Measurements from ENCODE around the gene TLCD3A.
"Not testable (repeated sequence)": the region's sequence is repeated elsewhere in the genome, so short reads cannot be mapped to it uniquely, and the experiment has no call there.

Gene TLCD3A

GRCh38 chr17:732067-732901 lies at the start of gene TLCD3A:
Gene TLCD3A, plus strand, starts transcription at chr17:732596. Its CDS starts 52 bp downstream, at chr17:732648.
- DNase-seq = peak in 41 of 56 donors; percentile 5 to 77 (median 38)

GRCh38 chr17:683040-683439 lies 49.4 kb upstream of the TLCD3A start:
- no peak for DNase-seq

GRCh38 chr17:683499-684254 lies 48.7 kb upstream of the TLCD3A start:
- DNase-seq = no peak

- DNase-seq = no peak
These were observed 47.4 kb upstream of the TLCD3A start for GRCh38 chr17:685006-685405.

- no peak for DNase-seq
These were observed 44.1 kb upstream of the TLCD3A start for GRCh38 chr17:688100-688989.

- DNase-seq = peak in 10 of 56 donors; percentile 3 to 54 (median 22)
These were observed 42.7 kb upstream of the TLCD3A start for GRCh38 chr17:689556-690275.

- DNase-seq = no peak
These were observed 42.0 kb upstream of the TLCD3A start for GRCh38 chr17:690361-690760.

GRCh38 chr17:691423-691822 lies 41.0 kb upstream of the TLCD3A start:
- peak in 1 of 56 donors; percentile 37 for DNase-seq

- no peak for DNase-seq
These were observed 40.3 kb upstream of the TLCD3A start for GRCh38 chr17:692116-692515.

- DNase-seq = peak in 2 of 56 donors; percentile 18 to 29
These were observed 38.4 kb upstream of the TLCD3A start for GRCh38 chr17:693791-694638.

- no peak for DNase-seq
These were observed 36.0 kb upstream of the TLCD3A start for GRCh38 chr17:696369-696768.

GRCh38 chr17:697682-698081 lies 34.7 kb upstream of the TLCD3A start:
- DNase-seq = no peak

- DNase-seq = not testable (repeated sequence)
These were observed 34.3 kb upstream of the TLCD3A start for GRCh38 chr17:698096-698495.

GRCh38 chr17:699345-699744 lies 33.1 kb upstream of the TLCD3A start:
- DNase-seq = no peak

- DNase-seq = no peak
These were observed 31.8 kb upstream of the TLCD3A start for GRCh38 chr17:700504-701094.

GRCh38 chr17:703081-703875 lies 29.1 kb upstream of the TLCD3A start:
- DNase-seq = no peak

GRCh38 chr17:704111-704864 lies 28.1 kb upstream of the TLCD3A start:
- DNase-seq = no peak

- DNase-seq = no peak
These were observed 27.4 kb upstream of the TLCD3A start for GRCh38 chr17:705011-705410.
